MM.1S (cell line): ENCODE measurements around the gene PKNOX1.
"Not testable (repeated sequence)": the region's sequence is repeated elsewhere in the genome, so short reads cannot be mapped to it uniquely, and the experiment has no call there.

Experiments
- DNase-seq: peaks from one replicate; pipeline ENCODE4 v3.0.0-alpha.2; 2015
- H2AFZ ChIP-seq: fragments of 300-600 bp; sonication (generic); 2 replicates; pipeline ENCODE4 v1.6.0; 2016; ENCODE audit warnings: antibody characterized with exemption, low read length
- H3F3A ChIP-seq: fragments of 300-600 bp; sonication (generic); 2 replicates; pipeline ENCODE4 v1.6.1; 2016; ENCODE audit warnings: mild to moderate bottlenecking, antibody characterized with exemption, low read length, moderate library complexity, mixed read lengths; ENCODE audit not compliant: insufficient read depth
- H3K27ac ChIP-seq: fragments of 300-600 bp; sonication (generic); 2 replicates; pipeline ENCODE4 v1.5.1; 2016; ENCODE audit warnings: mild to moderate bottlenecking, low read length
- H3K27me3 ChIP-seq: fragments of 300-600 bp; sonication (generic); replicated peaks from 2 replicates; pipeline ENCODE4 v1.6.0; 2016; ENCODE audit warnings: low read length; ENCODE audit not compliant: insufficient read depth
- H3K36me3 ChIP-seq: fragments of 300-600 bp; sonication (generic); replicated peaks from 2 replicates; pipeline ENCODE4 v1.6.1; 2016; ENCODE audit warnings: mild to moderate bottlenecking, low read length, mixed read lengths; ENCODE audit not compliant: insufficient read depth
- H3K4me1 ChIP-seq: fragments of 300-600 bp; sonication (generic); 2 replicates; pipeline ENCODE4 v1.6.1; 2016; ENCODE audit warnings: low read length, mixed read lengths
- H3K4me2 ChIP-seq: fragments of 300-600 bp; sonication (generic); 2 replicates; pipeline ENCODE4 v1.6.0; 2016; ENCODE audit warnings: low read depth, low read length
- H3K4me3 ChIP-seq: fragments of 300-600 bp; sonication (generic); 2 replicates; pipeline ENCODE4 v1.5.1; 2016; ENCODE audit warnings: low read length, mixed read lengths
- H3K79me2 ChIP-seq: fragments of 300-600 bp; sonication (generic); 2 replicates; pipeline ENCODE4 v1.6.1; 2016; ENCODE audit warnings: mixed run types, low read length, mixed read lengths
- H3K9ac ChIP-seq: fragments of 300-600 bp; sonication (generic); 2 replicates; pipeline ENCODE4 v1.6.1; 2016; ENCODE audit warnings: low read length, mixed read lengths
- H3K9me2 ChIP-seq: fragments of 300-600 bp; sonication (generic); replicated peaks from 2 replicates; pipeline ENCODE4 v1.6.1; 2016; ENCODE audit warnings: mild to moderate bottlenecking, low read length, mixed read lengths; ENCODE audit not compliant: insufficient read depth
- H3K9me3 ChIP-seq: fragments of 300-600 bp; sonication (generic); replicated peaks from 2 replicates; pipeline ENCODE4 v1.6.1; 2016; ENCODE audit warnings: mild to moderate bottlenecking, low read length, mixed read lengths; ENCODE audit not compliant: insufficient read depth
- H4K20me1 ChIP-seq: fragments of 300-600 bp; sonication (generic); 2 replicates; pipeline ENCODE4 v1.6.1; 2016; ENCODE audit warnings: mild to moderate bottlenecking, low read length, moderate library complexity, mixed read lengths; ENCODE audit not compliant: insufficient read depth
- CTCF ChIP-seq: fragments of 300-600 bp; sonication (generic); IDR thresholded peaks from 2 replicates; pipeline ENCODE4 v1.5.1; 2016; ENCODE audit warnings: antibody characterized with exemption, low read length, mixed read lengths
- EZH2 ChIP-seq: fragments of 300-600 bp; sonication (generic); optimal IDR thresholded peaks from 2 replicates; pipeline ENCODE3; 2017; ENCODE audit warnings: low read depth, mild to moderate bottlenecking, antibody characterized with exemption, low read length, mixed read lengths
- EZH2phosphoT487 ChIP-seq: fragments of 300-600 bp; sonication (generic); IDR thresholded peaks from 2 replicates; pipeline ENCODE4 v1.6.1; 2018; ENCODE audit warnings: antibody characterized with exemption, low read length

PKNOX1 gene

GRCh38 chr21:42941696-42942085 lies 32.7 kb upstream of the PKNOX1 start:
- Histone ChIP-seq H3K4me2 (no peak overlapping the region), H3K79me2 (no peaks in the 10 kb centered on the region), H3K9me3 (no peaks in the 10 kb centered on the region), H3K27me3 (no peaks in the 10 kb centered on the region), H3F3A (no peaks in the 10 kb centered on the region), H3K36me3 (no peaks in the 10 kb centered on the region), H3K4me3 (no peak overlapping the region), H3K27ac (no peak overlapping the region), H4K20me1 (no peaks in the 10 kb centered on the region), H3K9ac (no peak overlapping the region), H3K4me1 (peaks cover 6% of the 10 kb centered on the region), H3K9me2 (no peaks in the 10 kb centered on the region), H2AFZ (no peak overlapping the region)
- DNase-seq, result peak; percentile 5
- TF ChIP-seq CTCF (no peak), EZH2phosphoT487 (no peak), EZH2 (no peak)

DNA sequence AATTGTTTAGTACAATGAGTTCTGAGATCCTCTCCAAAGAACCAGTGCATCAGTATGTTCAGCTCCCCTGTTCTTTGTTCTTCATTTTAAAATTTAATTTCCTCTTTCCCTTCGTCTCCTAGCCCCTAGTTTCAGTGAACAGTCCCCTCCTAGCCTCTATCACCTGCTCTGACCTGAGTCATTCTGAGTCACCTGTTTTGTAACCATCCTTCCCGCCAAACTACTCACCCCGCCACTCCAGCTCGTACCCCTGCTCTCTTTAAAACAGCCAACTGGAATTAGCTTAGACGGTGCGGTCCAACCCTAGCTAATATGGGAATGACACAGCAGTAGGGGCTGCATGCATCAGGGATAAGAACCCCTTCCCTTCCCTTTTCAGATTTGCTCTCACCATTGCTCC lies 32.1 kb upstream of the PKNOX1 start:
- Histone ChIP-seq H3K27me3 (no peaks in the 10 kb centered on the region), H3K4me3 (no peak overlapping the region), H3K36me3 (no peaks in the 10 kb centered on the region), H2AFZ (no peak overlapping the region), H3K9me3 (no peaks in the 10 kb centered on the region), H3K9ac (no peak overlapping the region), H4K20me1 (no peaks in the 10 kb centered on the region), H3K27ac (no peak overlapping the region), H3K4me1 (peaks cover 5% of the 10 kb centered on the region), H3K9me2 (no peaks in the 10 kb centered on the region), H3F3A (no peaks in the 10 kb centered on the region), H3K79me2 (no peaks in the 10 kb centered on the region), H3K4me2 (no peak overlapping the region)
- DNase-seq, result no peak
- TF ChIP-seq EZH2, result no peak
- no peak for TF ChIP-seq CTCF
- no peak for TF ChIP-seq EZH2phosphoT487

- not testable (repeated sequence) for H3K36me3 ChIP-seq, H3K9me2 ChIP-seq, H3K9me3 ChIP-seq, H3K79me2 ChIP-seq, H3F3A ChIP-seq, H3K4me1 ChIP-seq, H3K27me3 ChIP-seq, H4K20me1 ChIP-seq
- Histone ChIP-seq H2AFZ (peak overlapping the region; percentile 76), H3K4me3 (peak overlapping the region; percentile 59), H3K4me2 (peak overlapping the region; percentile 85), H3K9ac (peak overlapping the region; percentile 51), H3K27ac (peak overlapping the region; percentile 66)
- DNase-seq, result peak; percentile 70
These were observed 25.1 kb upstream of the PKNOX1 start for GRCh38 chr21:42949094-42949755.

DNA sequence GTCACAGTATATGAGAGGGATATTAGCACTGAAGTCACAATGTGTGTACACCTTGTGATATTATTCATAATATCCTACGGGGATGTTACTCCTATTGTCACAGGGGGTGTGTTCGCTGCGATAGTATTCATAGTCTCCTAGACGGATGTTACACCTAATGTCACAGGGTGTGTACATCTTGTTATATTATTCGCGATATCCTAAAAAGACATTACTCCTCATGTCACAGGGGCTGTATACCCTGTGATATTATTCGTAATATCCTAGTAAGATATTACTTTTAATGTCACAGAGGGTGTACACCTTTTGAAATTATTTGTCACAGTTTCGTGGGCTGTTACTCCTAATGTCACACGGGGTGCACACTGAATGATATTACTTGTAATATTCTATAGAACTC lies 23.2 kb upstream of the PKNOX1 start:
- not testable (repeated sequence) for H3K27ac ChIP-seq, H4K20me1 ChIP-seq, H3K4me2 ChIP-seq, H3K9ac ChIP-seq, H3K36me3 ChIP-seq, H3K79me2 ChIP-seq, H3K27me3 ChIP-seq, H3K9me2 ChIP-seq, H3K4me3 ChIP-seq, H3K4me1 ChIP-seq, H3F3A ChIP-seq, DNase-seq, H3K9me3 ChIP-seq, H2AFZ ChIP-seq
